ENCODE measurements around the gene STRN3.
"Not testable (repeated sequence)": the region's sequence is repeated elsewhere in the genome, so short reads cannot be mapped to it uniquely, and the experiment has no call there.

Gene STRN3

DNA sequence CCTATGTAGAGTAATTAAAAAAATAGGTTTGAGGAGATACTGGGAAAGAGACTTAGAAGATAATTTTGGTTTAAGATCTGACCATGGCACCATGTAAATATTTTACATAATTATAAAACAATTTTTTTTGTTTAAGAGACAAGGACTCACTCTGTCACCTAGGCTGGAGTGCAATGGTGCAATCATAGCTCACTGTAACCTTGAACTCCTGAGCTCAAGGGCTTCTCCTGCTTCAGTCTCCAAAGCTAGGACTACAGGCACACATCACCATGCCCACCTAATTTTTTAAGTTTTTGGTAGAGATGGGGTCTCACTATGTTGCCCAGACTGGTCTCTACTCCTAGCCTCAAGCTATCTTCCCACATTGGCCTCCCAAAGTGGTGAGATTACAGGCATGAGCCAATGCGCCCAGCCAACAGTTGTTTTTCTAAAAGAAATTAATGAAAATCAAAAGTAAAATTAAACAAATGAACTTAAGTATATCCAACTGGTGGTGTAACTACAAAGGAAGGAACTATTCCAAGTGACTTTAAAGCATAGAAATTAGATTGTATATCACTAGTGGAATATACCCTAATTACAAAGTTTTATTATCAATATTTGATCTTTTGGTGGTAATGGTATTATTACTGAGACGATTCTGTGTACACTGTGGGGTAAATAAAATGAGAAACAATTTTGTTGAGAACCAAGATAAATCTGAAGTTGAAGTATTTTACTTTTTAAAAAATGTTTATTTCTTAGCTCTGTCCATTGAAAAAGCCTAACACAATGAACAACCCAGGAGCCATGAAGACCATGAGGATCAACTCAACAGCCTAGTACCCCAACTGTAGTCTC, 122.7 kb downstream of the STRN3 start:
- TF ChIP-seq, protein P1, sequence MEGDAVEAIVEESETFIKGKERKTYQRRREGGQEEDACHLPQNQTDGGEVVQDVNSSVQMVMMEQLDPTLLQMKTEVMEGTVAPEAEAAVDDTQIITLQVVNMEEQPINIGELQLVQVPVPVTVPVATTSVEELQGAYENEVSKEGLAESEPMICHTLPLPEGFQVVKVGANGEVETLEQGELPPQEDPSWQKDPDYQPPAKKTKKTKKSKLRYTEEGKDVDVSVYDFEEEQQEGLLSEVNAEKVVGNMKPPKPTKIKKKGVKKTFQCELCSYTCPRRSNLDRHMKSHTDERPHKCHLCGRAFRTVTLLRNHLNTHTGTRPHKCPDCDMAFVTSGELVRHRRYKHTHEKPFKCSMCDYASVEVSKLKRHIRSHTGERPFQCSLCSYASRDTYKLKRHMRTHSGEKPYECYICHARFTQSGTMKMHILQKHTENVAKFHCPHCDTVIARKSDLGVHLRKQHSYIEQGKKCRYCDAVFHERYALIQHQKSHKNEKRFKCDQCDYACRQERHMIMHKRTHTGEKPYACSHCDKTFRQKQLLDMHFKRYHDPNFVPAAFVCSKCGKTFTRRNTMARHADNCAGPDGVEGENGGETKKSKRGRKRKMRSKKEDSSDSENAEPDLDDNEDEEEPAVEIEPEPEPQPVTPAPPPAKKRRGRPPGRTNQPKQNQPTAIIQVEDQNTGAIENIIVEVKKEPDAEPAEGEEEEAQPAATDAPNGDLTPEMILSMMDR (IDR thresholded peaks at IDR 0.05; ENCODE audit: low read length, missing control alignments): no peak
- DNase-seq (ENCODE audit: low read depth): no peak

GRCh38 chr14:30897121-30897520, 129.1 kb downstream of the STRN3 start:
- not testable (repeated sequence) for H3K4me3 ChIP-seq (replicated peaks; ENCODE audit: low read depth, low read length); DNase-seq (ENCODE audit: low read depth)

More for the DNA sequence above, 122.7 kb downstream of the STRN3 start:
- H3K4me3 ChIP-seq (replicated peaks; ENCODE audit: low read depth, low read length): no peak overlapping the region

GRCh38 chr14:30896435-30896834, 129.7 kb downstream of the STRN3 start:
- no peak for DNase-seq (ENCODE audit: low read depth)
- H3K4me3 ChIP-seq (replicated peaks; ENCODE audit: low read depth, low read length): no peak overlapping the region
- TF ChIP-seq, protein P1 (IDR thresholded peaks at IDR 0.05; ENCODE audit: low read length, missing control alignments): no peak

- TF ChIP-seq, protein P1 (IDR thresholded peaks at IDR 0.05; ENCODE audit: low read length, missing control alignments): no peak
- no peak overlapping the region for H3K4me3 ChIP-seq (replicated peaks; ENCODE audit: low read depth, low read length)
These were observed 131.2 kb downstream of the STRN3 start for GRCh38 chr14:30894923-30895515.

GRCh38 chr14:30893819-30894218, 132.4 kb downstream of the STRN3 start:
- no peak for DNase-seq (ENCODE audit: low read depth)
- TF ChIP-seq, protein P1 (IDR thresholded peaks at IDR 0.05; ENCODE audit: low read length, missing control alignments): no peak
- no peak overlapping the region for H3K4me3 ChIP-seq (replicated peaks; ENCODE audit: low read depth, low read length)

More at GRCh38 chr14:30894923-30895515, 131.2 kb downstream of the STRN3 start:
- no peak for DNase-seq (ENCODE audit: low read depth)

DNA sequence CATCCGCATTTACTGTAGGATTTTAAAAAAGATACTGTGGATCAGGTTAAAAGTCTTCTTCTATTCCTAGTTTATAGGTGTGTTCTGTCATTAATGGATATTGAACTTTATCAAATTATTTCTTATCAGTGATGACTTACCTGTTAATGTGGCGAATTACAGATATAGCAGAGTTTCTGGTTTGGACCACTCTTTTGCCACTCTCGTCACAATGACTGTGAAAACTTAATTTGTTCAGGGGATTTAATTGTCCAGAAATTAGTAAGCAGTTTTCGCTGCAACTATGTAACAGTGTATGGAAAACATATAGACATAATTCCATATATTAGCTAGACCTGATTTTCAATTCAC, 137.0 kb downstream of the STRN3 start:
- no peak for DNase-seq (ENCODE audit: low read depth)
- TF ChIP-seq, protein P1 (IDR thresholded peaks at IDR 0.05; ENCODE audit: low read length, missing control alignments): no peak
- H3K4me3 ChIP-seq (replicated peaks; ENCODE audit: low read depth, low read length): no peak overlapping the region

DNA sequence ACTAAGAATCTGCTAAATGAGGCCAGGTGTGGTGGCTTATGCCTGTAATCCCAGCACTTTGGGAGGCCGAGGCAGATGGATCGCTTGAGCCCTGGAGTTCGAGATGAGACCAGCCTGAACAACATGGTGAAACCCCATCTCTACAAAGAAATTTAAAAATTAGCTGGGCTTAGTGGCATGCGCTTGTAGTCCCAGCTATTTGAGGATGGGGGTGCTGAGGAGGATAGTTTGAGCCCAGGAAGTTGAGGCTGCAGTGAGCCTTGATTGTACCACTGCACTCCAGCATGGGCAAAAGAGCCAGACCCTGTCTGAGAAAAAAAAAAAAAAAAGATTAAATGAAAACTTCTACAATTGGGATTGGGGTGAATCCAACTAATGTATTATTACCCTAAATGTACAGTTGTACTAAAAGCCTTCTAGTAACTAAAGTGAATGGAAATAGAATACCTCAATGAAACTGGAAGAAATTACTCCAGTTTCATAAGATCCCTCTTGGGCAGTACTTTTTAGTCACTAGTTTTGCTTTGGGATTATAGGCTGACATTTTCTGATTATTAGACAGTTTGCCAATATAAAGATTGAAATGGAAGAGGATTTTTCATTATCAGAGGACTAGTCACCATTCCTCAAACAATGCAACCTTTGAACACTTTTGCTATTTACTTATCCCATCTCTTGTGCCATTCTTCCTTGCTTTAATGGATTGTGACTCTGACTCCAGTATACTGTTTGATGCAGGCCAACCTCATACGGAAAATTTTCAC, 137.5 kb downstream of the STRN3 start:
- no peak for DNase-seq (ENCODE audit: low read depth)
- TF ChIP-seq, protein P1 (IDR thresholded peaks at IDR 0.05; ENCODE audit: low read length, missing control alignments): no peak
- H3K4me3 ChIP-seq (replicated peaks; ENCODE audit: low read depth, low read length): no peak overlapping the region
